ENCODE measurements around the gene MUS81.
"Not testable (repeated sequence)": the region's sequence is repeated elsewhere in the genome, so short reads cannot be mapped to it uniquely, and the experiment has no call there.

MUS81 gene

GRCh38 chr11:65860278-65861164 lies at the start of gene MUS81:
Gene MUS81 (plus strand): TSS chr11:65860433. CDS start chr11:65860754, 321 bp downstream.
- peak; percentile 97 for DNase-seq (ENCODE audit: low spot score)

DNA sequence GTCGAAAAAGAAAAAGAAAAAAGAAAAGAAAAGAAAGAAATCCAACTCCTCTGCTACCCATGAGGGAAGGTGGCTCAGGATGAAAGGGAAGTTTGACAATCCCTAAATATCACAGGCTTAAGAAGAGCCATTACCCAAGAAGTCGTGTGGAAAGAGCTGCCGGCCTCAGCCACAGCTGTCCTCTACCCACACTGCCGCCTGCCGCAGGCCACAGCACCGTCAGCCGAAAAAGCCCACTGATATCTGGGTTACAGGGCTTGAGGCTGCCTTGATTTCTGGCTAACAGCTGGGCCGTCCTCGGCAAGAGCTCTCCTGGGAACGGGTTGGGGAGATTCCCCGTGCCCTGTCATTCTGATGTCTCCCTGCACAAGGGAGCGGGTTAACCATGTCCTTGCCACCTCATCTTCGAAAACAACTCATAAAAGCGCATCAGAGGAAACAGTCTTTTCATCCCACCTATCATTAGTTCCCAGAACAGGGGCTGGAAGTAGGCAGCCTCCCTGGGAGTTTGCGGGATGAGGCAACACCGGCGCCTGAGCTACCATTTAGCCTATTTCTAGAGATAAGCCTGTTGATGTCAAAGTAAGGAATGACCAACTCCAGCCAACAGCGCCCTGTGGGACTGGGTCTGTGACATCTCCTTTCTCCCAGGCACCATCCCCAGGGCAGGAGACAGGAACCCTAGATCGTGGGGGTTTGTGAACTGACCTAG lies 48.3 kb upstream of the MUS81 start:
- no peak for DNase-seq (ENCODE audit: low spot score)

DNA sequence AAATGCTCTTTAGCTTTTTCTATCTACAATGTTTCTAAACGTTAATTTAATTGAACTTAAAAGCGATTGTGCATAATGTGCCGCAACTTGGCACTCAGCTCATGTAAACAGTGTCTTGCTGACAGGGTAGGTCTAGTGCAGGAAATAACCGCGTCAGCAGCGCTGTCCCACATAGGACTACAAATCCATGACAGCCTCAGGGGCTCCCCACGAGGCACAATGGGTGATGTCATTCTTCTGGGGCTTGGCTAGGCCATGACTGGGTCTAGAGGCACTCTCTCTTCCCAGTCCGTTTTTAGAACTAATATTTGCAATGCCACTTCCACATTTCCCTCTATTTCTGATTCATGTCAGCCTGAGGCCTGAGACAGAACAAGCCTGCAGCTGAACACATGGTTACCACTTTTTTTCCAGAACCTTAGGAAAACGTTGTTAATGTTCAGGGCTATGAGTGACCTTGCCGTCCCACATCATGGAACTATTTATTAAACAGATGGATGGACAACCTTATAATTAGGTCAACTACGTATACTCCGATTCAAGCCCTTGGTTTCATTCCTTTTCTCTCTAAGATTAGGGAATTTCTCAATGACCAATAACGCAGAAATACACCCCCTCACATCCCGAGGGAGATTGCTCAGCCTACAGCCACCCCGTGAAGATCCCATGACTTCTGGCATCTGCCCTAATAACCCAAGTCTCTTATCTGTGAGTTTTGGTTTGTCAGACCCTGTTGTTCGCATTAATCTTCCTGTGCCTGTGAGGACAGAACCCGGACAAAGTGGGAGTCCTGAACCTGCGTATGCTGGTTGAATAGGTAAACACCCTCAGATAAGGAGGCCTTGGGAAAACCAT lies 45.9 kb upstream of the MUS81 start:
- DNase-seq (ENCODE audit: low spot score) = no peak

DNA sequence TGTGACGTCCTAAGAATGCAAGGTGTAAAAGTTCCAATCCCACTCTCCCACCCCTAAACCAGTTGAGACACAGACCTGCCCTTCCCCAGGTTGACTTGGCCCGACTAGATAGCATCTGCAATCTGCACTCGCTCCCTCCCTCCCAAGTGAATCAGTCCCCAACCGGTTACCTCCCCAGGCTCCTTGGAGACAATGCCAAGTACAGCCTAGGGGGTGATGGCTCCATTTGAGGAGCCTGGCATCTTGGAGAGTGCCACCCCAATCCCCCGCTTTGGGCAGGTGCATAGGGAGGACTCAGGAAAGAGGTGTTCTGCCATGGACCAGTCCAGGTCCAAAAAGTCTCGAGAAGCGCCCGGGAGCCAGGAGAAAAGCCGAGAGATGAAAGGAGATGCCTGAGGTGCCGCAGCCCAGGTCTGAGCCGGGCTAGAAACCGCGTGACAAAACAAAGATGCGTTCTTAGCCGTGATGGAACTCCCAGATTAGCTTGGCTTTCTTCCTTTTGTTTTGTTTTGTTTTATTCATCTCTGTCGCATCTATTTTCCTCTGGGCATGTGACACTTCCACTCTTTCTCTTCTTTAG lies 45.2 kb upstream of the MUS81 start:
- no peak for DNase-seq (ENCODE audit: low spot score)

DNA sequence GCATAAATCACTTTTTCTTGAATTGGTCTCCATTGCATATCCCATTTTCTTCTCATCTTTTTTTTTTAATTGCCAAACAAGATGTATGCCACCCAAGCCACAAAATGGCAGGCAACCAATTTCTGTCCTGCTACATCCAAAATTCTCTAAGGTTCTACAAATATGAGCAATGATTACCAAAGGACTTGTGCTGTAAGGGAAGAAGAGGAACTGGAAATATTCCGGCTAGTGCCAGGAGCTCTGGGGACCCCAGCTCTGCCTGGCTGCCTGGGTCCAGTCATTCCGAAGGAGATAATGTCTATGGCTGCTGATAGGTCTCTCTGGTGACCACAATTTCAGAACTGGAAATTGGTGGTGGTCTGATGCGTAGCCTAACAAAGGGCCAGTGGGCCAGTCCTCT lies 43.5 kb upstream of the MUS81 start:
- no peak for DNase-seq (ENCODE audit: low spot score)

DNA sequence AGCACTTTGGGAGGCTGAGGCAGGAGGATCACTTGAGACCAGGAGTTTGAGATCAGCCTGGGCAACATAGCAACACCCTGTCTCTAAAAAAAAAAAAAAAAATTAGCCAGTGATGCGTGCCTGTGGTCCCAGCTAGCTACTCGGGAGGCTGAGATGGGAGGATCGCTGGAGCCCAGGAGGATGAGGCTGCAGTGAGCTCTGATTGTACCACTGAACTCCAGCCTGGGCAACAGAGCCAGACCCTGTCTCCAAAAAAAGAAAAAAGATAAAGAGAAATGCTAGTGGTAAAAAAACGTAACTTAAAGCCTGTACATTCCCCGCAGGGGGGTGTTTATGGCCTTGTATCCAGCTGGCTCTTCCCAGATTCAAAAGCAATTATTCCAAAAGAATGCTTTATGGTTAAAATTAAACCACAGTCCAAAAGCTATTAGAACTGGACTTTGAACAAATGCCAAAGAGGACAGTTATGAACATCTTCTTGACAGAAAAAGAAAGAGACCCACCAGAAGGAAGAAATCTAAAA lies 42.9 kb upstream of the MUS81 start:
- DNase-seq (ENCODE audit: low spot score) = no peak

- DNase-seq (ENCODE audit: low spot score) = peak; percentile 91
Measured at GRCh38 chr11:65817835-65818680, 42.2 kb upstream of the MUS81 start.

GRCh38 chr11:65821107-65821506 lies 39.1 kb upstream of the MUS81 start:
- DNase-seq (ENCODE audit: low spot score) = no peak

DNA sequence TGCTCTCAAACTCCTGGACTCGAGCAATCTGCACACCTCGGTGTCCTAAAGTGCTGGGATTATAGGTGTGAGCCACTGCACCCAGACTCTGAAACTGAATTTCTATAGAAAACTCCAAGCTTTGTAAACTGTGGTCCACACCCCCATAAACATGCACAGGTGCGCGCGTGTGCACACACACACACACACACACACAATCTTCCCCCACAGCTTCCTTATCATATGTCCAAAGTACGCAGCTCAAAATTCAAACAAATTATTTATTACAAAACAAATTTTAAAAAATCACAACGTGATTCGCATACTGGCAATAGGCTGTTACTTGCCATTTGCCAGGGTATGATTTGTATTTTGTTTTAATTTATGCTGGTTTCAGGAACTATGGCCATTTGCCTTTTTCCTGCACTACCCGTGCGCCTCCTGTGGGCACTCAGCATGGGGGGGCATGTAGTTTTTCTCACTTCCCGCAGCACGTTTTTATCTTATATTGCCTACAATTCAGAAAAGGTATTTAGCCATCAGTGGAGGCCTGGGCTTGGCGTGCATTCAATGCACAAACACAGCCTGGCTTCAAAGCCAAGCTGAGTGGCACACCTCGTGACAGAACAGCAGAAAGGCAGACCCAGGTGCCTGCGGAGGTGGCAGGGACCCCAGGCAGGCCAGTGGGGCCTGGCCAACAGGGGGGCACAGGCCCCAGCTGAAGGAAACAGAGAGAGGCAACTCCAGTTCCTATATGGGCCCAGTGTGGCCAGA lies 37.3 kb upstream of the MUS81 start:
- no peak for DNase-seq (ENCODE audit: low spot score)

DNA sequence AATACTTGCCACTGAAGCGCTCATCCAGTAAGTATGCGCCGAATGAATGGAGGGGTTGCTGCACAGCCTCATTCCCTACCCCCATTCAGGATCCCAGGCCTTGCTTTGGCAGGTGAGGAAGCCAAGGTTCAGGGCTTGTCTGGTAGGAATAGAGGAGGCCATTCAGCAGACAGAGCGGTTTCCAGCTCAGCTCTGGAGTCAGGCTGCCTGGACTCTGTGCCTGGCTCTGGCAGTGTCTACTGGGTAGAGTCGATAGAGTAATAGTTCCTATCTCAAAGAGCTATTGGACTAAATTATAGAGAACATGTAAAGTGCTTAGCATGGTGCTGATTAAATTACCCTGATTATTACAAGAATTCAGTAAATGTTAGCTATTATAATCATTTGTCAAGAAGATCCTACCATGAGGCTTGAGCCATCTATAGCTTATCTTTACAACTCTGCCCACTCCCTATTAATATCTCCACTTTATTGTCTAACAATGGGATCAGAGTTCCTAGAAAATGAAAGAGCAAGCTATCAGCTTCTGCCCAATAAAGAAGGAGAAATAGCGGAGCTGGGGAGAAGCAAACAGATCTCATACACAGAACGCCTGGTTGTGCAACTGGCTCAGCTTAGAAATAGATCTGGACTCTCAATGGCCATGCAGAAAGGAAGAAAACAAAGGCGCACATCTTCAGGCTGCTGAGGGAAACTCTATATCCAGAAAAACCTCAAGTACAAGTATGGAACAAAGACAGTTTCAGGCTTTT lies 33.1 kb upstream of the MUS81 start:
- no peak for DNase-seq (ENCODE audit: low spot score)

GRCh38 chr11:65829459-65829858 lies 30.8 kb upstream of the MUS81 start:
- DNase-seq (ENCODE audit: low spot score) = no peak

DNA sequence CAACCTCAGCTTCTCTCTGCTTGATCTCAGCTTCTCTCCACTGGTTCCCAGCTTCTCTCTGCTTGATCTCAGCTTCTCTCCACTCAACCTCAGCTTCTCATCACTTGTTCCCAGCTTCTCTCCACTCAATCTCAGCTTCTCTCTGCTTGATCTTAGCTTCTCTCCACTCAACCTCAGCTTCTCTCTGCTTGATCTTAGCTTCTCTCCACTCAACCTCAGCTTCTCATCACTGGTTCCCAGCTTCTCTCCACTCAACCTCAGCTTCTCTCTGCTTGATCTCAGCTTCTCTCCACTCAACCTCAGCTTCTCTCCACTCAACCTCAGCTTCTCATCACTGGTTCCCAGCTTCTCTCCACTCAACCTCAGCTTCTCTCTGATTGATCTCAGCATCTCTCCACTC lies 28.0 kb upstream of the MUS81 start:
- not testable (repeated sequence) for DNase-seq (ENCODE audit: low spot score)

DNA sequence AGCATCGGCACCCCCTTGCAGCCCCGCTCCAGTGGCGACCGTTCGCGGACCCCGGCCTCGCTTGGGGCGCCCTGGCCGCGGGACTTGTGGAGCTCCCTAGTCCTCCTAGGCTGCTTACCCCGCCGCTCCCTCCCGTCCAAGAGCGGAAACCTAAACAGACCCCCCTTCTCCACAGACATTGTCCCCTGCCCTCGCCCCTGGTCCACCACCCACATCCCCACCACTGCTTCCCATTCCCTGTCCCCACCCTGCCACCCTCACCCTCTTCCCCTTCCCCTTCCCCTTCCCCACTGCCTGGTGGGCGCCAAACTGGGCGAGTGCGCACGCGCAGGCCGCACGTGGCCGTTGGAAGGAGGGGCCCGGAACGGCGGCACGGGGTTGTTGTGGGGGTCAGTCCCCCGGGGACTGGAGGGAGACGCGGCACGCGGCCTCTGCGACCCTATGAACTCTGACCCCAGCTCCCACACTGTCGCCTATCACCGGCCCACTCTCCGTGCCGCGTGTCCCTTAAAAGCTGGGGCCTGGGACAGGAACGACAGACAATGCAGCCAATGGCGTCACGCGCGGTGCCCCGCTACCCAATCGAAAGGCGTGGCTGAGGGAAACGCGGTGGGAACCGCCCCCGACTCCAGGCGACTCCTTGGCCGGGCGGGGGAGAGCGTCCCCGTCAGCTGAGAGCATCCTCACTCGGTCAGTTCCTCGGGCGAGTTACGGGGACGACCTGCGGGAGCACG lies 26.8 kb upstream of the MUS81 start, which contains the start of gene SNX32:
TSS of gene SNX32 (plus strand) at position 667 of the 734 bp plus-strand sequence. CDS start 103 bp downstream, outside the sequence.
- DNase-seq (ENCODE audit: low spot score) = peak; percentile 95

DNA sequence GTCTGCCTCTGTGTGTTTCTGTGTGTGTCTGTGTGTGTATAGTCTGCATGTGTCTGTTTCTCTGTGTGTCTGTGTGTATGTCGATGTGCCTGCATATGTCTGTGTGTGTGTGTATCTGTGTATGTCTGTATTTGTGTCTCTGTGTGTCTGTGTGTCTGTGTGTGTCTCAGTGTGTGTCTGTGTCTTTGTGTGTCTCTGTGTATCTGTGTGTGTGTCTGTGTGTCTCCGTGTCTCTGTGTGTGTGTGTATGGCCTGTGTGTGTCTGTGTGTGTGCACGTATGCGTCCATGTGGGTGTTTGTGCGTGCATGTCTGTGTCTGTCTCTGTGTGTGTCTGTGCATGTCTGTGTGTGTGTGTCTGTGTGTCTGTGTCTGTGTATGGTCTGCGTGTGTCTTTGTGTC lies 26.0 kb upstream of the MUS81 start:
- DNase-seq (ENCODE audit: low spot score) = no peak

GRCh38 chr11:65842144-65842543 lies 18.1 kb upstream of the MUS81 start:
- DNase-seq (ENCODE audit: low spot score) = no peak

- no peak for DNase-seq (ENCODE audit: low spot score)
Measured at GRCh38 chr11:65843811-65844210, 16.4 kb upstream of the MUS81 start.

DNA sequence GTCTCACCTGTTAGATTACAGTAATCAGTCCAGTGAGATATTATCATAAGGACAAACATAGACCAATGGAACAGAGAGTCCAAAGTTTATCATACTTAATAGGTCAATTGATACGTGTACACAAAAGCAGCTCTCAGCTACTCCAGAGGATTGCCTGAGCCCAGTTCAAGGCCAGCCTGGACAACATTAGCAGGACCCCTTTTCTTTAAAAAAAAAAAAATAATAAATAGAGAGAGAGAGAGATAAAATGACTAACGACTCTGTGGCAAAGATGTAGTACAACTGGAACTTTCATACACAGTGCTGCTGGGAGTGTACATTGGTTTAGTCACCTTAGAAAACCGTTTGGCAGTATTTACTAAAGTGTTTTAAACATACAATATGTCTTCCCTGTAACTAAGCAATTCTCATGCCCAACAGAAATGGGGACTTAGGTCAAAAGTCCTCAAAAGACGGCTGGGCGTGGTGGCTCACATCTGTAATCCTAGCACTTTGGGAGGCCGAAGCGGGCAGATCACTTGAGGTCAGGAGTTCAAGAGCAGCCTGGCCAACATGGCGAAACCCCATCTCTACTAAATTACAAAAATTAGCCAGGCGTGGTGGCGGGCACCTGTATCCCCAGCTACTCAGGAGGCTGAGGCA lies 15.9 kb upstream of the MUS81 start:
- no peak for DNase-seq (ENCODE audit: low spot score)

GRCh38 chr11:65847746-65848145 lies 12.5 kb upstream of the MUS81 start:
- no peak for DNase-seq (ENCODE audit: low spot score)
